Right lobe of liver (tissue), 6 donors: Measurements from ENCODE around the gene HMGN4. TPM values are rescaled to one million over a fixed set of nuclear protein-coding genes. Genes with fewer than 3 reads are reported as not detected.

Source experiments
- ATAC-seq, 4 donors: fragments of 200-7000 bp; cut with Tn5 transposase; one replicate each; pipeline ENCODE4 v1.9.1; 2020; ENCODE audit warnings: mild to moderate bottlenecking in 4 of 4, moderate library complexity in 4 of 4
- DNase-seq, 3 donors: peaks; one replicate each; pipeline ENCODE4 v3.0.0-alpha.2; 2020
- H3K27ac ChIP-seq, 3 donors: fragments of 200-600 bp; one replicate each; pipeline ENCODE4 v1.8.0; 2022
- H3K27me3 ChIP-seq, 2 donors: fragments of 200-600 bp; one replicate each; pipeline ENCODE4 v1.8.0; 2022
- H3K36me3 ChIP-seq, 4 donors: fragments of 200-600 bp; sonication (generic) in 1 of 4; one replicate each; pipeline versions ENCODE4 v1.5.1 to v1.8.0; 2017 to 2022; ENCODE audit warnings: control low read depth in 1 of 4
- H3K4me1 ChIP-seq, 4 donors: fragments of 200-600 bp; sonication (generic) in 1 of 4; one replicate each; pipeline versions ENCODE4 v1.5.1 to v1.8.0; 2017 to 2022; ENCODE audit warnings: control low read depth in 1 of 4
- H3K4me3 ChIP-seq, 3 donors: fragments of 200-600 bp; one replicate each; pipeline ENCODE4 v1.8.0; 2022
- H3K9me3 ChIP-seq, 4 donors: fragments of 200-600 bp; sonication (generic) in 1 of 4; one replicate each; pipeline versions ENCODE4 v1.5.1 to v1.8.0; 2017 to 2022; ENCODE audit warnings: control low read depth in 1 of 4
- POLR2A ChIP-seq: fragments of 450-650 bp; IDR thresholded peaks from one replicate; pipeline ENCODE4 v1.6.1; 2017; ENCODE audit warnings: antibody characterized with exemption, mild to moderate bottlenecking
- WGBS: methylation state at CpG from one replicate; pipeline ENCODE4 v1.1.6; 2018; ENCODE audit warnings: low coverage, low lambda C conversion rate; ENCODE audit not compliant: insufficient coverage; ENCODE audit errors: missing lambda C conversion rate; 5-methylcytosine and 5-hydroxymethylcytosine counted together
- intact Hi-C, 2 donors: fragments of 100-400 bp; cut with DNase I; formaldehyde crosslinking; loops; one replicate each; pipeline versions ENCODE4 v1.11.2 to v1.14.1; 2022
- total RNA-seq, 6 experiments: library from RNA; depleted of rRNA in 2 of 6; stranded (reverse); fragments of >200 nt in 2 of 6; fragmentation: NEBNext Ultra II Directional in 3 of 6; extraction: Animal tissue kit (Norgen Biotek cat#: 25700) in 3 of 6; gene quantifications; one replicate each; pipeline versions ENCODE4 v1.1.0 to v1.2.4, GENCODE V29; 2016 to 2023
- TF ChIP-seq, protein P1 (sequence below), 4 donors: fragments of 200-600 bp in 3 of 4; fragments of 450-650 bp in 1 of 4; IDR thresholded peaks; one replicate each; pipeline versions ENCODE4 v1.5.1 to v1.8.0; 2016 to 2022; ENCODE audit warnings: antibody characterized with exemption in 4 of 4, mild to moderate bottlenecking in 2 of 4
- donor health status: DM: no; HTN: yes; CAD: no.
- donor health status: DM: no; HTN: no; CAD: no.
- donor health status: DM: no; HTN: no; CAD: no.
- donor health status: DM: no; HTN: yes; CAD: no.
- donor health status: DM: no; HTN: yes; CAD: no.

Gene HMGN4
- total RNA-seq, 6 experiments from 2014 or later, result 5.8 to 13.2 (median 9.1) TPM

DNA sequence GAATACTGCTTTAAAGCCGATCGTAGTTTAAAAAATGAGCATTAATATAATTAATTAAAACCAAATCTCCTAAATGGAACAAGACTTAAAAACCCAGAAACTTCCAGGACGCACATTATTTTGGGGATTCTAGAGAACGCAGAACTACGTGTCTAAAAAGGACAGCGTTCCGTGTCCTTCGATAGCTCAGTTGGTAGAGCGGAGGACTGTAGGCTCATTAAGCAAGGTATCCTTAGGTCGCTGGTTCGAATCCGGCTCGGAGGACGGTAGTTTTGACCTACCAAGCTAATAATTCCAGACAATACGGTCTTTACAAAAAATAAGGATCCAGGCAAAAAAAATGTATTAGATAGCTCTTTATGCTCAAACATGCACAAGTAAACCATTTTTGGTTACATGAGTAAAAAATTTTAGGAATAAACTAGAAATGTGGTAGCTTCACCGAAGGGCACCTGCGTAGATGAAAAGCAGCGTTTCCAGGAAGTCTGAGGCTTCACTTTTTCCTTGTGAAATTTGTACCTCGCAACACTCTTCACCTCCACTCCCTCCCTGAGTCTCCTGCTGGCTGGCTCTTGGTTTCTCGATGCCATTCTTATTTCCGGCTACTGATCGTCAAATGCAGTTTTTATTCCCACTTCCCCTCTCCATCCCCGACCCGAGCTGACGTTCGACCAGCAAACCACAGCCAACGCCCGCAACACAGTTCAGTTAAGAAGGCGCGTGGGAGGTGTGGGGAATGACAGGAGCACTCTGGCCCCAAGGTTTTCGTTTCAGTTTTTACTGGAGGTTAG is 39.0 kb downstream of the HMGN4 start:
- Histone ChIP-seq H3K4me1 (peaks cover 0 to 3% (median 0%) of the 10 kb centered on the region in 4 donors), H3K4me3 (peak overlapping the region in 2 of 3 donors; percentile 3 to 7), H3K9me3 (no peaks in the 10 kb centered on the region), H3K36me3 (no peaks in the 10 kb centered on the region), H3K27me3 (peaks cover 0 to 17% of the 10 kb centered on the region in 2 donors), H3K27ac (no peak overlapping the region)
- peak in 2 of 4 donors; percentile 31 to 43 for ATAC-seq
- intact Hi-C loops, result no loop called here
- TF ChIP-seq, protein P1, sequence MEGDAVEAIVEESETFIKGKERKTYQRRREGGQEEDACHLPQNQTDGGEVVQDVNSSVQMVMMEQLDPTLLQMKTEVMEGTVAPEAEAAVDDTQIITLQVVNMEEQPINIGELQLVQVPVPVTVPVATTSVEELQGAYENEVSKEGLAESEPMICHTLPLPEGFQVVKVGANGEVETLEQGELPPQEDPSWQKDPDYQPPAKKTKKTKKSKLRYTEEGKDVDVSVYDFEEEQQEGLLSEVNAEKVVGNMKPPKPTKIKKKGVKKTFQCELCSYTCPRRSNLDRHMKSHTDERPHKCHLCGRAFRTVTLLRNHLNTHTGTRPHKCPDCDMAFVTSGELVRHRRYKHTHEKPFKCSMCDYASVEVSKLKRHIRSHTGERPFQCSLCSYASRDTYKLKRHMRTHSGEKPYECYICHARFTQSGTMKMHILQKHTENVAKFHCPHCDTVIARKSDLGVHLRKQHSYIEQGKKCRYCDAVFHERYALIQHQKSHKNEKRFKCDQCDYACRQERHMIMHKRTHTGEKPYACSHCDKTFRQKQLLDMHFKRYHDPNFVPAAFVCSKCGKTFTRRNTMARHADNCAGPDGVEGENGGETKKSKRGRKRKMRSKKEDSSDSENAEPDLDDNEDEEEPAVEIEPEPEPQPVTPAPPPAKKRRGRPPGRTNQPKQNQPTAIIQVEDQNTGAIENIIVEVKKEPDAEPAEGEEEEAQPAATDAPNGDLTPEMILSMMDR (IDR thresholded peaks at IDR 0.05), result no peak
- no peak for TF ChIP-seq POLR2A
- WGBS, result 6% methylated on average over 31 of the region's 31 CpGs
- no peak for DNase-seq

- ATAC-seq, result no peak
- WGBS, result 22% methylated on average over 14 of the region's 17 CpGs
- Histone ChIP-seq H3K4me1 (peaks cover 0 to 3% (median 0%) of the 10 kb centered on the region in 4 donors), H3K27ac (no peak overlapping the region), H3K9me3 (no peaks in the 10 kb centered on the region), H3K36me3 (no peaks in the 10 kb centered on the region), H3K4me3 (peak overlapping the region in 1 of 3 donors; percentile 7), H3K27me3 (peaks cover 0 to 17% of the 10 kb centered on the region in 2 donors)
- DNase-seq, result no peak
- TF ChIP-seq, protein P1 (IDR thresholded peaks at IDR 0.05), result no peak
- TF ChIP-seq POLR2A, result no peak
- intact Hi-C loops, result no loop called here
Observed at GRCh38 chr6:26577720-26578072, 39.5 kb downstream of the HMGN4 start.

DNA sequence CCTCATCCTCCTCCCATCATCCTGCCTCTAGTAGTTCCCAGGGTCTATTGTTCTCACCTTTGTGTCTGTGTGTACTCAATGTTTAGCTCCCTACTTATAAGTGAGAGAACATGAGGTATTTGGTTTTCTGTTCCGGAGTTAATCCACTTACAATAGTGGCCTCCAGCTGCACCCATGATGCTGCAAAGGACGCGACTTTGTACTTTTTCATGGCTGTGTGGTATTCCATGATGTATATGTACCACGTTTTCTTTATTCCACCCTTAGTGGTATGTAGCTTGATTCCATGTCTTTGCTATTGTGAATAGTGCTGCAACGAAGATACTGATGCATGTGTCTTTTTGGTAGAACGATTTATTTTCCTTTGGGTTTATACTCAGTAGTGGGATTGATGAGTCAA is 40.1 kb downstream of the HMGN4 start:
- intact Hi-C loops, result no loop called here
- WGBS, result 79% methylated on average over 6 of the region's 6 CpGs

DNA sequence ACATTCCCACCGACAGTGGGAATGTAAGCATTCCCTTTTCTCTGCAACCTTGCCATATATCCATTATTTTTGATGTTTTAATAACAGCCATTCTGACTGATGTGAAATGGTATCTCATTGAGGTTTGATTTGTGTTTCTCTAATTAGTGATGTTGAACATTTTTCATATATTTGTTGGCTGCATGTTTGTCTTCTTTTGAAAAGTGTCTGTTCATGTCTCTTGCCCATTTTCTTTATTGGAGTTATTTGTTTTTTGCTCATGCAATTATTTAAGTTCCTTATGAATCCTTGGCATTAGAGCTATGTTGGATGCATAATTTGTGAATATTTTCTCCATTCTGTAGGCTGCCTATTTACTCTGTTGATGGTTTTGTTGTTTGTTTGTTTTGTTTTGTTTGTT is 40.6 kb downstream of the HMGN4 start:
- no peak for DNase-seq
- Histone ChIP-seq H3K4me3 (no peak overlapping the region), H3K27me3 (peaks cover 0 to 17% of the 10 kb centered on the region in 2 donors), H3K4me1 (peaks cover 0 to 3% (median 0%) of the 10 kb centered on the region in 4 donors), H3K36me3 (no peaks in the 10 kb centered on the region), H3K9me3 (no peaks in the 10 kb centered on the region), H3K27ac (no peak overlapping the region)
- ATAC-seq, result no peak
- no peak for TF ChIP-seq POLR2A
- TF ChIP-seq, protein P1 (IDR thresholded peaks at IDR 0.05), result no peak
- intact Hi-C loops, result no loop called here
- 100% methylated on average over 1 of the region's 1 CpG for WGBS

More for the DNA sequence above, 40.1 kb downstream of the HMGN4 start:
- no peaks in the 10 kb centered on the region for H3K36me3 ChIP-seq
- no peak for TF ChIP-seq POLR2A
- TF ChIP-seq, protein P1 (IDR thresholded peaks at IDR 0.05), result no peak
- H3K27ac ChIP-seq, result no peak overlapping the region
- peaks cover 0 to 17% of the 10 kb centered on the region in 2 donors for H3K27me3 ChIP-seq
- no peak for ATAC-seq
- no peak for DNase-seq
- no peaks in the 10 kb centered on the region for H3K9me3 ChIP-seq
- H3K4me3 ChIP-seq, result no peak overlapping the region
- H3K4me1 ChIP-seq, result peaks cover 0 to 3% (median 0%) of the 10 kb centered on the region in 4 donors
